Measurements from ENCODE around the gene PCDHGA4. TPM values are rescaled to one million over a fixed set of nuclear protein-coding genes. Genes with fewer than 3 reads are reported as not detected.
"Not testable (repeated sequence)": the region's sequence is repeated elsewhere in the genome, so short reads cannot be mapped to it uniquely, and the experiment has no call there.

Gene PCDHGA4
- total and polyA plus RNA-seq, 2 experiments from 2014 or later: 0.17 to 0.24 TPM

GRCh38 chr5:141392429-141393198, 37.8 kb downstream of the PCDHGA4 start, which contains the start of gene PCDHGA8:
TSS of gene PCDHGA8 (plus strand) at chr5:141392633. CDS start at chr5:141392814, 181 bp downstream.
- H2AFZ ChIP-seq: no peak within 1 kb of the TSS
- no peaks in the 10 kb centered on the region for H3K4me1 ChIP-seq (ENCODE audit: insufficient read depth)
- WGBS (ENCODE audit: low lambda C conversion rate, missing lambda C conversion rate): 98% methylated on average over 38 of the region's 38 CpGs
- H3K27ac ChIP-seq: no peak within 1 kb of the TSS
- no peaks in the 10 kb centered on the region for H3K79me2 ChIP-seq
- peaks cover 63% of the 10 kb centered on the region for H3K9me3 ChIP-seq (ENCODE audit: low read depth)
- no peaks in the 10 kb centered on the region for H3K36me3 ChIP-seq (replicated peaks; ENCODE audit: insufficient read depth, low read depth)
- DNase-seq (ENCODE audit: low spot score): no peak
- no peak within 1 kb of the TSS for H3K4me3 ChIP-seq
- H3K27me3 ChIP-seq: no peaks in the 10 kb centered on the region
- no peaks in the 10 kb centered on the region for H4K20me1 ChIP-seq (ENCODE audit: insufficient read depth, poor library complexity, severe bottlenecking)
- H3K4me2 ChIP-seq: no peak within 1 kb of the TSS
- H3K9me2 ChIP-seq (replicated peaks; ENCODE audit: insufficient read depth): no peaks in the 10 kb centered on the region
- no peak for TF ChIP-seq CTCF (IDR thresholded peaks at IDR 0.05; ENCODE audit: poor library complexity)
- no peak for TF ChIP-seq EZH2phosphoT487 (IDR thresholded peaks at IDR 0.05; ENCODE audit: low read depth, severe bottlenecking, unreplicated experiment)
- no peak for TF ChIP-seq EZH2 (IDR thresholded peaks at IDR 0.05; ENCODE audit: borderline replicate concordance)

- Histone ChIP-seq H4K20me1 (ENCODE audit: insufficient read depth, poor library complexity, severe bottlenecking) (no peaks in the 10 kb centered on the region), H3K9me2 (replicated peaks; ENCODE audit: insufficient read depth) (no peaks in the 10 kb centered on the region), H3K79me2 (no peaks in the 10 kb centered on the region), H3K4me3 (no peak overlapping the region), H3K27ac (no peak overlapping the region), H3K4me2 (no peak overlapping the region), H3K27me3 (no peaks in the 10 kb centered on the region), H3K36me3 (replicated peaks; ENCODE audit: insufficient read depth, low read depth) (no peaks in the 10 kb centered on the region), H3K4me1 (ENCODE audit: insufficient read depth) (no peaks in the 10 kb centered on the region), H2AFZ (no peak overlapping the region), H3K9me3 (ENCODE audit: low read depth) (peaks cover 64% of the 10 kb centered on the region)
- 97% methylated on average over 21 of the region's 21 CpGs for WGBS (ENCODE audit: low lambda C conversion rate, missing lambda C conversion rate)
- DNase-seq (ENCODE audit: low spot score): no peak
- no peak for TF ChIP-seq EZH2phosphoT487 (IDR thresholded peaks at IDR 0.05; ENCODE audit: low read depth, severe bottlenecking, unreplicated experiment)
- no peak for TF ChIP-seq CTCF (IDR thresholded peaks at IDR 0.05; ENCODE audit: poor library complexity)
- TF ChIP-seq EZH2 (IDR thresholded peaks at IDR 0.05; ENCODE audit: borderline replicate concordance): no peak
These were observed 38.4 kb downstream of the PCDHGA4 start for GRCh38 chr5:141393267-141393666.

- H3K27me3 ChIP-seq; H3K4me3 ChIP-seq; H4K20me1 ChIP-seq (ENCODE audit: insufficient read depth, poor library complexity, severe bottlenecking); H3K9me2 ChIP-seq (replicated peaks; ENCODE audit: insufficient read depth); H3K4me1 ChIP-seq (ENCODE audit: insufficient read depth); H3K27ac ChIP-seq; H3K4me2 ChIP-seq; H3K36me3 ChIP-seq (replicated peaks; ENCODE audit: insufficient read depth, low read depth); H3K79me2 ChIP-seq; DNase-seq (ENCODE audit: low spot score); H2AFZ ChIP-seq: not testable (repeated sequence)
- H3K9me3 ChIP-seq (ENCODE audit: low read depth): peaks cover 62% of the 10 kb centered on the region
- 97% methylated on average over 37 of the region's 53 CpGs for WGBS (ENCODE audit: low lambda C conversion rate, missing lambda C conversion rate)
These were observed 39.8 kb downstream of the PCDHGA4 start for GRCh38 chr5:141394401-141395187.

- 88% methylated on average over 26 of the region's 43 CpGs for WGBS (ENCODE audit: low lambda C conversion rate, missing lambda C conversion rate)
- H2AFZ ChIP-seq; H3K79me2 ChIP-seq; DNase-seq (ENCODE audit: low spot score); H3K36me3 ChIP-seq (replicated peaks; ENCODE audit: insufficient read depth, low read depth); H3K27ac ChIP-seq; H3K4me1 ChIP-seq (ENCODE audit: insufficient read depth); H3K9me2 ChIP-seq (replicated peaks; ENCODE audit: insufficient read depth); H3K4me3 ChIP-seq; H3K27me3 ChIP-seq; H3K4me2 ChIP-seq; H4K20me1 ChIP-seq (ENCODE audit: insufficient read depth, poor library complexity, severe bottlenecking): not testable (repeated sequence)
- H3K9me3 ChIP-seq (ENCODE audit: low read depth): peaks cover 49% of the 10 kb centered on the region
These were observed 43.1 kb downstream of the PCDHGA4 start, which contains the start of gene PCDHGB5 for GRCh38 chr5:141397756-141398551. TSS of gene PCDHGB5 (plus strand) at chr5:141397947. CDS start at chr5:141398128, 181 bp downstream.

Data from hepatocyte (in vitro differentiated cells).